Activated CD8-positive, alpha-beta memory T cell treated with anti-CD3 and anti-CD28 coated beads for 48 hours (primary cell): ENCODE measurements around the gene SBK3.
"Not testable (repeated sequence)": the region's sequence is repeated elsewhere in the genome, so short reads cannot be mapped to it uniquely, and the experiment has no call there.

Experiments
- DNase-seq, 3 experiments: peaks; one replicate each; pipeline ENCODE4 v3.0.0-alpha.2; 2020; ENCODE audit warnings: low read depth in 2 of 3, low spot score in 2 of 3

Gene SBK3

DNA sequence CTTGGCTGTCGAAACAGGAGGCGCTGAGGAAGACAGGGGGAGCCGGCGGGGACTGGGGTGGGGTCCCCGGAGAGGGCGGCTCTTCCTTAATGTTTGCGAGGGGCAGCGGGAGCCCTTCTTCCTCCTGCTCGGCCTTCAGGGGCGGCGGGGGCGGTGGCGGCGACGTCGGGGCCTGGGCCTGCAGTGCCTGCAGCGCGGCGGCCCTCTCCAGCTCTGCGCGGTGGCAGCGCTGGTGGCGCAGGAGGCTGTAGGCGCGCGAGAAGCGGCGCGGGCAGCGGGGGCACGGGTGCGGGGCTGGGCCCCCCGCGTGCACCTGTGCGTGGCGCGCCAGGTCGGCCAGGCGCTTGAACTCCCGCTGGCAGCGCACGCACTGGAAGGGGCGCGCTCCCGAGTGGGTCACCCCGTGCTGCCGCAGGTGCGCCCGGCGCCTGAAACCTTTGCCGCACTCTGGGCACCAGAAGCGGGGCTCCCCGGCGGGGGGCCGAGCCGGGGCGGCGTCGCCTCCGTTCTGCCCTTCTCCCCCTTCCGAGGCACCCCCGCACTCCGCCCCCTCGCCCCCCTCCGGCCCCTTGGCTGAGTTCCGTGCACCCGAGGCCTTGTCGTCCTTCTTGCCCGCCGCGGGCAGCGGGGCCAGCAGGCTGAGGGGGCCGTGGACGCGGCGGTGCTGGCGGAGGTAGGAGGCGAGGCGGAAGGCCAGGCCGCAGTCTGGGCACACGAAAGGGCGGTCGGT lies 32.9 kb upstream of the SBK3 start:
- no peak for DNase-seq

DNA sequence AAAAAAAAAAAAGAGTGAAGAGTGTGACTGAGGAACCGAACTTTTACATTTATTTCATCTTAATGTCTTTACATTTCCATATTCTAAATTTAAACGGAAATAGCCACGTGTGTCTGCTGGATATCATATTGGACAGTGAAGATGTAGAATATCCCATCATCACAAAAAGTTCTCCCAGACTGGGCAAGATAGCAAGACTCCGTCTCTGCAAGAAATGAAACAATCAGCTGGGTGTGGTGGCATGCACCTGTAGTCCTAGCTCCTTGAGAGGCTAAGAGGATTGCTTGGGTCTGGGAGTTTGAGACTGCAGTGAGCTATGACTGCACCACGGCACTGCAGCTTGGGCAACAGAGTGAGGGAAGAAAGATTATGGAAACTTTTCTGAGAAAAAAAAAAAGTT lies 31.4 kb upstream of the SBK3 start:
- DNase-seq = no peak

DNA sequence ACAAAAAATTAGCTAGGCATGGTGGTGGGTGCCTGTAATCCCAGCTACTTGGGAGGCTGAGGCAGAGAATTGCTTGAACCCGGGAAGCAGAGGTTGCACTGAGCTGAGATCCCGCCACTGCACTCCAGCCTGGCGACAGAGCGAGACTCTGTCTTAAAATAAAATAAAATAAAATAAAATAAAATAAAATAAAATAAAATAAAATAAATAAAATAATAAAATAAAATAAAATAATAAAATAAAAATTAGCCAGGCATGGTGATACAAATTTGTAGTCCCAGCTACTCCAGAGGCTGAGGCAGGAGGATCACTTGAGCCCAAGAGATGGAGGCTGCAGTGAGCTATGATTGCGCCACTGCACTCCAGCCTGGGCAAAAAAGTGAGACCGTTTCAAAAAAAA lies 28.6 kb upstream of the SBK3 start:
- not testable (repeated sequence) for DNase-seq

DNA sequence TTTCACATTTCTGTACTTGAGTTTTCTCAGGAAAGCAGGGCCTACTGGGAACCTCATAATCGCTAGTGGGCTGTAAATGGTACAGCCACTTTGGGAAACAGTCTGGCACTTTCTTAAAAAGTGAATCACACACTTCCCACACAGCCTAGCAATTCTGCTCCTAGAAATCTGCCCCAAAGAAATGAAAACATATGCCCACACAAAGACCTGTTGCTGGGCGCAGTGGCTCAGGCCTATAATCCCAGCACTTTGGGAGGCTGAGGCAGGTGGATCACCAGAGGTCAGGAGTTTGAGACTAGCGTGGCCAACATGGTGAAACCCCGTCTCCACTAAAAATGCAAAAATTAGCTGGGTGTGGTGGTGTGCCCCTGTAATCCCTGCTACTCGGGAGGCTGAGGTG lies 24.1 kb upstream of the SBK3 start:
- not testable (repeated sequence) for DNase-seq

DNA sequence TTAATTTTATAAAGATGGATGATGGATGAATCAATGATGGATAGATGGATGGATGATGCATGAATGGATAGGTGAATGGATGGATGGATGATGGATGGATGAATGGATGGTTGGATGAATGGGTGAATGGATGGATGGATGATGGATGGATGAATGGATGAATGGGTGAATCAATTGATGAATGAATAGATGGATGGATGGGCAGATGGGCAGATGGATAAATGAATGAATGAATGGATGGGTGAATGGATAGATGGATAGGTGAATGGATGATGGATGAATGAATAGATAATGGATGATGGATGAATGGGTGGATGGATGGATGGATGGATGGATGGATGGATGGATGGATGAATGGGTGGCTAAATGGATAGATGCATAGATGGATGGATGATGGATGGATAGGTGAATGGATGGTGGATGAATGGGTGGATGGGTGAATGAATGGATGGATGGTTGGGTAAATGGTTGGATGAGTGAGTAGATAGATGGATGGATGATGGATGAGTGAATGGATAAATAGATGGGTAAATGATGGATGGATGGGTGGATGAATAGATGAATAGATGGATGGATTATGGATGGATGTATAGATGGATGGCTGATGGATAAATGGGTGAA lies 22.5 kb upstream of the SBK3 start:
- DNase-seq = no peak

DNA sequence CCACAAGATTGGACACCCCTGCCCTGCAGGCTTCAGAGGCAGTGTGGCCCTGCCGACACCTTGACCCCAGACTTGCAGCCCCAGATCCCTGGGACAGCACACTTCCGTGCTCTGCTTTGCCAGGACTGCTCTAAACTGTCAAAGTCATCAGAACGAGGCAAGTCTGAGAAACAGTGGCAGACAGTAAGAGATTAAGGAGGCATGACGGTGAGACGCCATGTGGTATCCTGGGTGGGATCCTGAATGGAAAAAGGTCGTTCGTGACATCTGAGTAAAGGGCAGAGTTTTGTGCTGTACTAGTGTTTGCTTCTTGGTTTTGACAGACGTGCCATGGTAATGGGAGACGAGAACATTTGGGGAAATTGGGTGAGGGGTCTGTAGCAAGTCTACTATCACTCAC lies 21.5 kb upstream of the SBK3 start:
- no peak for DNase-seq

DNA sequence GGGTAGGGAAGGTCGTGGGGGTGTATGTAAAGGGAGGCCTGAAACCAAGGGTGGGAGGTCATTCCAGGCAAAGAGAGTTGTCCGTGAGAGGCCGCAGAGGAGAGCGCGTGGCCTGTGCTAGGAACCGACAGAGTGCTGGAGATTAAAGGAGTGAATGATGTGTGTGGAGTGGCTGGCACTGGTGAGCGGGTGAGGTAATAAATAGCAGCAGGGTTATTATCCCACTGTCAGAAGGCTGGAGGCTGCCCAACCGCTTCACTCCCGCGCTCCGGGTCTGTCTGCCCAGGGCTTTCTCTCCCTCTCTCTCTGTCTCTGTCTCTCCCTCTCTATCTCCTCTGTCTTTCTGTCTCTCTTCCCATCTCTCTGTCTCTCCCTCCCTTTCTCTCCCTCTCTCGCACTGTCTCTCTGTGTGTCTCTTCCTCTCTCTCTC lies 17.9 kb upstream of the SBK3 start:
- no peak for DNase-seq

DNA sequence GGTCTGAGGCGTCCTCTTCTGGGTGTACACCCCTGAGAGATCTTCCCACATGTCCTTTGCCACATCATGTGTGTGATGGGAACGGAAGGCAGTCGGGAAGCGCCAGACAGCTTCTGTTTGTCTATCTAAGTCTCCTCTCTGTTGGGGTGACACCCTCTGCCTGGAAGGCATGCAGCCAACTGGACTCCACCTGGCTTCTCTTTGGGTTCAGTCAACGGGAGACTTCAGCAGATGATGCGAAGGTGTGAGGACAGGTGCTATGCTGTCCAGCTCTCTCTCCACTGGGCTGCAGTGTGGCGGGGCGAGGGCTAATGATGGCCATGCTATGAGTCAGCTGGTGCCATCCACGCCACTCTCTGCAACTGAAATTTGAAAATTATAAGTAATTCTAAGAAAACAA lies 14.3 kb upstream of the SBK3 start:
- no peak for DNase-seq

DNA sequence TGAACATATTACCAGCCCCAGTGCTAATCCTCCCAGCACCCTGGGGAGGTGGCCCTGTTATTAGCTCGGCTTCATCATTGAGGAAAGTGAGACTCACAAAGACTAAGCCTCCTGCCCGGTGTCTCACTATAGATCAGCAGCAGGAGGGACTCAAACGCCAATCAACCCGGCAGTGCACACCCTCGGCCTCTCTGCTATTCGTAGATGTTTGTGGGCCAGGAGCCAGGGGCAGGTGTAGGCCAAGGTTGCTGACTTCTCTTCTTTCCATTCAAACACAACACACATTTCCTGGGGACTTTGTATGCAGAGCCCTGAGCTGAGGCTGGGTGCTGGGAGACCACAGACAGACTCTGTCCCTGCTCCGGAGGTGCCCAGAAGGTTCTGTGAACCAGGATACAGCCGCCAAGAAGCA lies 9.4 kb upstream of the SBK3 start:
- DNase-seq = no peak

DNA sequence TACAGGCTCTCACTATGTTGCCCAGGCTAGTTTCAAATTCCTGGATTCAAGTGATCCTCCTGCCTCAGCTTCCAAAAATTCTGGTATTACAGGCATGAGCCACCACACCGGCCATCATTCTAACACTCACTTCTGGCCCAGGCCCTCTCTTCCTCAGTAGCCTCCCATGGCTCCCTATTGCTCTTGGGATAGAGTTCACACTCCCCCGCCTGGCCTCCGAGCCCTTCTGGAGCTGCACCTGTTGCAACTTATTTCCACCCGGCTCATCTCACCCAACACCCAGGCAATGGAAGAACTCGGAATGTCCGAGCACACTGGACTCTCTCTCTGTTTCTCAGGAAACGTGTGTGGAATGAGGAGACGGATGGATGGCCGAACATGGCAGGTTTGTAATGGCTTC lies 9.0 kb upstream of the SBK3 start:
- DNase-seq = no peak

DNA sequence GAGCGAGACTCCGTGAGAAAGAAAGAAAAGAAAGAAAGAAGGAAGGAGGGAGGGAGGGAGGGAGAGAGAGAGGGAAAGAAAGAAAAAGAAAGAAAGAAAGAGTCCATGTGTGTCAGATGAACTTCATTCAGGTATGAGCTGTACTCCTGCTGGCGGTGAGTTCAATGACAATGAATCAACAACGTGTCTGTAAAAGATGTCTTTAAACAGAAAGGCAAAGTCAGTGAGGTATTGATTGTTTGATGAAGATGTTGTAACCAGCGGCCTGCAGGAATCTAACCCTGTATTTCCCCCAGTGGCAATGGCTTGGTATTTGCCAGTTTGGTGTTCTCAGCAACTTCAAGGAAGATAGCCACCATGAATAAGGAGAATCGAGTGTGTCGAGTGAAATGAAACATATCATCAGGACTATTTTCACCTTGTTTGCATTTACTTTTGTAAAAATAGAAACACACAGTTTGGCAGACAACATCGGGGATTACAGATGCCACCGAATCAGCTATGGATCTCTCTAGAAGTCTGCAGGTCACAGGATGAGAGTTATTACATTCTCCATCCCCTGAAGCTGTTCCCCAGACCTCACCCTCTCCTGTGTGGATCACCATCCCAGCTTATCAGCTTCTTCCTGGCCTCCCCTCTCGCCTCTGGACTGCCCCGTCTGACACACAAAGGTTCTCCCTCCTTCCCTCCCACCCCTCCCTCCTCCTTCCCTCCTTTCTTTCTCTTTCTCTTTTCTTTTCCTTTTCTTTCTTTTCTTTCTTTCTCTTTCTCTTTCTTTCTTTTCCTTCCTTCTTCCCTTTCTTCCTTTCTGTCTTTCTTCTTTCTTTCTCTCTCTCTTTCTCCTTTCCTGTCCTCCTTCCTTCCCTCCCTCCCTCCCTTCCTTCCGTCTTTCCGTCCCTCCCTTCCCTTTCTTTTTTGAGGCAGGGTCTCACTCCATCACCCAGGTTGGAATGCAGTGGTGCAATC lies 8.2 kb upstream of the SBK3 start:
- DNase-seq = no peak

DNA sequence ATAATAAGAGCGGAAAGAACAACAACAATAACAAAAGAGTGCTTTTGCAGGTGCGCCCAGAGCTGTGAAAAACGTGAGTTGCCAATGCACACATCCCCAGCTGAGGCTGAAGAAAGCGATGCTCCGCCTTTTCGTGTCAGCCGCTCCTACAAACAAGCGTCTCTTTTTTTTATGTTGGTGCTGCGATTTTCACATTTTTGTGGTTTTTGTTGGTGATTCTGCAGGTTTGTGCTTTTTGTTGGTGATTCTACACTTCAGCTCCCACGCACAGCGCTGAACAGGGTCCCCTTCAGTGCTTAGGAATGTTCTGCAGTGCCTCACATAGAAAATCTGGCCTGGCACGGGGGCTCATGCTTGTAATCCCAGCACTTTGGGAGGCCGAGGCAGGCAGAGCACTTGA lies 7.3 kb upstream of the SBK3 start:
- DNase-seq = no peak

DNA sequence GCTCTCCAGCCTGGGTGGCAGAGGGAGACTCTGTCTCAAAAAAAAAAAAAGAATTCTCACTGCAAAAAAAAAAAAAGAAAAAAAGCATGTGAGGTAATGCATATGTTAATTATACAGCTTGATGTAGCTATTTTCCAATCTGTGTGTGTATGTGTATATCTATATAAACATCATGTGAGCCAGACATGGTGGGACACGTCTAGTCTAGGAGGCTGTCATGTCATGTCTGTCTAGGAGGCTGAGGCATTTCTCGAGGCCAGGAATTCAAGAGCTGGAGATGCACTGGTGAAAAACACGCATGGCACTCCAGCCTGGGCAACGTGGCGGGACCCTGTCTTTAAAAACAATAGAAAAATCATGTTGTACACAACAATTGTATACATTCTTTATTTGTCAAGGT lies 6.9 kb upstream of the SBK3 start:
- DNase-seq = no peak

DNA sequence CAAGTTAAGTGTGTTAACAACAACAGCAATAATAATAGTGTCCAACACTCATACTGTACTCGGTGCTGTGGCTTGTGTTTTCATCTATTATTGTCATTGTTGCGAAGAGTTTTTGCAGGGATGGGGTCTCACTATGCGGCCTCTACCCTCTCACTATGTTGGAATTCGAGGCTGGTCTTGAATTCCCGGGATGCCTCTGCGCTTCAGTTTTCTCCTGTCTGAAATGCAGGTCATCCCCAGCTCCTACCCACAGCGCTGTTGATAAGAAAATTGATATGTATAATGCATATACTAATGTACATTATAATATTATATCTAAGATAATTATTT lies 4.9 kb upstream of the SBK3 start:
- no peak for DNase-seq

DNA sequence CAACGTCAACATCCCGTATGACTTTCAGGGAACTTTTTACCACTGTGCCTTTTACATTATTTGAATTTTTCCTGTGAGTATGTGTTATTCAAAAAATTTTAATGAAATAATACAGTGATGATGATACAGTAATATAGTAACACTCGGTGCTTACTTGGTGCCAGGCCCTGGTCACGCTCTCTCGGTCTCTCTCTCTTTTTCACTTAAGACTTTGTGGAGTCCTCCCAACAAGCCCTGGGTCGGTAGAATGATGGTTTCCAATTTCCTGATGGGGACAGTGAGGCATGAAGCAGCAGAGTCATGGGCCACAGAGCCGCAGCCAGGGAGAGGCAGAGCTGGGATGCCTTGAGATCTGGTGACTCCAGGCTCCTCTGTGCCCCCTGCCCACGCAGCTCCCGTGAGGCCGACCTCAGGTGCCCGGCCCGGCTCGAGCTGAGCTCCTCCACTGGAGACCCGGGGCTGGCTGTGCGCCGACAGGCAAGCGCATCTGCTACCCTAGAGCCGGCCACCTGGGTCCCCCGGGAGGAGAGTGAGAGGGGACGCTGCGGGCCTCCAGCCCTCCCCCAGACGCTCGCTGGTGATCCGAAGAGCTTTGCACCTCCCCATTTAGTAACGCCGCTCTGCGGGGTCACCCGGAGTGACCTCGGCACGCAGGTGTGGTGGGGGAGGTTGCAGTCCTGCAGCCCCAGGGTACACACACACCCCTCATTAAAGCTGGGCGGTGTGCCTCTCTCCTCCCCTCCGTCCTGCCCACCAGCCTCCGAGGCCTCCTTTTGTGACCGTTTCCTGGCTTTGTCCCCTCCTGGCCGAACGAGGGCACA lies 4.4 kb upstream of the SBK3 start:
- no peak for DNase-seq

DNA sequence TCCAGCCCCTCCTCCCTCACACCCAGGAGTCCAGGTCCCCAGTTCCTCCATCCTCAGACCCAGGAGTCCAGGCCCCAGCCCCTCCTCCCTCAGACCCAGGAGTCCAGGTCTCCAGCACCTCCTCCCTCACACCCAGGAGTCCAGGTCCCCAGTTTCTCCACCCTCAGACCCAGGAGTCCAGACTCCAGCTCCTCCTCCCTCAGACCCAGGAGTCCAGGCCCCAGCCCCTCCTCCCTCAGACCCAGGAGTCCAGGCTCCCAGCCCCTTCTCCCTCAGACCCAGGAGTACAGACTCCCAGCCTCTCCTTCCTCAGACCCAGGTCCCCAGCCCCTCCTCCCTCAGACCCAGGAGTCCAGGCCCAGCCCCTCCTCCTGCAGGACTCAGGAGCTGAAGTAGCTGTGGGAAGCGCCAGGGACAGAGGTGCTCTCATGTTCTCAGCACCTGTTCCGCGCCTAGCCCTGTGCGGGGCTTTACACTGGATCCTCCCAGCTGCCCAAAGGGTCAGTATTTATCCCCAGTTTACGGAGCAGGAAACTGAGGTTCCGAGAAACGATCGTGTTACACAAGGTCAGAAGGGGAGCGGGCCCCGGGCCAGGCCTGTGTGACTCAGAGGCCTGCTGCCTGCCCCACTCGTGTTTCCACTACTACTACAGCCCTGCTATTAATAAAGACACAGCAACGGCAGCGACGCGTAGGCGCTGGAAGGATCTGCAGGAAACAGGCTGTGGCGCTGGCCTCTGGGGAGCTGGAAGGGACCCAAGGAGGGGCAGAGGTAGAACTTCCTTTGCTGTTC lies 1.7 kb upstream of the SBK3 start:
- no peak for DNase-seq

DNA sequence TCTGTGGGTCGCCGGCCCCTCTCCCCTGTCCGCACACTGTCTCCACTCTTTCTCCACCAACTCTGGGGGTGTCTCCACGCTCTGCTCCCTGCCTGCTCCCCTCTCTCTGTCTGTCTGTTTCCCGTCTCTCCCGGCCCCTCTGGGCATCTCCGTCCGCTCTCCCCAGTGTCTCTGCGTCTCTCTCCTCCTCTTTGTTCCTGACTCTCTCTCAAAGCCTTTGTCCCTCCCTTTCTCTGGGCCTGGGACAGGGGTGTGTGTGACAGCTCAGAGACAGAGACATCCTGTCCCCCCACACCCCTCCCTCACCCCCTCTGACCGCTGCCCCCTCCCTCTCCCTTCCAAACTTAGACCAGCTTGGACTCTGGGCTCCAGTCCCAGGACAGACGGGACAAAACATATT lies 668 bp upstream of the SBK3 start:
- no peak for DNase-seq

DNA sequence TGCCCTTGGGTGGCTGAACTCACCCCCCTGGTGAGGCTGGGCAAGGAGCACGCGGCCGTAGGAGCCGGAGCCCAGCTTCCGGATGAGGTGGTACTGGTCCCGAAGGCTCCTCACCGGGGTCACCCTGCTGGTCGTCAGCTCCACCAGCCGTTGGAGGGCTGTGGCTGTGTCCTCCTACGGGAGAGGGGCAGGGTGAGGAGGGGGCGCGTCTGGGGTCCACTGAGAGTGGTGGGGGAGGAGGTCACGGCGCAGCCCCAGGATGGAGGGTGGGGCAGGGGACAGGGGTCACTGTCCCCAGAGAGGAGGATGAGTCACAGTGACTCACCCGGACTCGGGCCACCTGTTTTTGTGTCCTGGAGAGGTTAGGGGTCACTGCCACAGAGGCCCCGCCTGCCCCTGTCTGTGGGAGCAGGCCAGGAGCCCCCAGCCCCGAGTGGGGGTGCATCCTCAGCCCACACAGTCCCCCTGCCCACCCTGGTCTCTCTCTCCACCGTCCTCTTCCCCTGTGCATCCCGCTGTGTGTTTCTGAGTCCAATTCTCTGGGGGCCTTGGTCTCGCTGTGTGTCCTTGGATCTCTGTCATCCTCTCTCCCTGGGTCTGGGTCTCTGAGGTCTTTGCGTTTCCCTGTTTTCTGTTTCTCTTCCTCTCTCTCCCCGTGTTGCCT lies 435 bp downstream of the SBK3 start:
- no peak for DNase-seq

DNA sequence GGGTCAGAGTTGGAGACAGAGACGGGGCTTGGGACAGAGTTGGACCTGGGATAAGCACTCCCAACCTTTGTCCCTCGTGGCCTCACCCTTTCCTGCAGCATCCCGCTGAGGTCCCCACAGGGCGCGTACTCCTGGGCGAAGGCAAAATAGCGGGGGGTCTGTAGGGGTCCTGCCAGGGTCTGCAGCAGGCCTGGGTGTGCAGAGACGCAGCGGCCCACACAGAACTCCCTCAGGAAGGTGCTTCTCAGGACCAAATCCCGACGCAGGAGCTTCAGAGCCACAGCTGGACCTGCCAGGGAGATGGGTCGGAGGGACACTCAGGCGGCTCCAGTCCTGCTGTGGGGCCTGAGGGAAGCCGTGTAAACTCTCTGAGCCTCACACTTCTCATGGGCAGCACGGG lies 1.3 kb downstream of the SBK3 start:
- DNase-seq = no peak

DNA sequence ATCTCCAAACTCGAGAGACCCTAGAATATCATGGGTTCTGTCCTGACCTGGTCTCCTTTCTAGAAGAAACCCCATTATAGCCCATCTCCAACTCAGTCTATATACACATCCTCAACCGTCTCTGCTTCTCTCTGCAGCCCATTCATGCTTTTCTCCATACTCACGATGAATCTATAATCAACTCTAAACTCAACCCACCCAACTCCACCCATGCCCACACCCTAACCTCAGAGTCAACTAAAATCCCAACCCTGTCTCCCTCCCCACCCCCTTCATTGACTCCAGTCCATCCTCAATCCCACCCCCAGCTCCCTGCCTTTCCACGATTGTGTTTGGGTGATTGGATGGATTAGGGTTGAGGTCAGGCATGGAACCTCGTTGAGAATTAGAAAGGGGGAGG lies 1.8 kb downstream of the SBK3 start:
- DNase-seq = no peak
